Measurements from ENCODE around the gene AKT1.
"Not testable (repeated sequence)": the region's sequence is repeated elsewhere in the genome, so short reads cannot be mapped to it uniquely, and the experiment has no call there.

Gene AKT1

GRCh38 chr14:104739026-104739425 lies 56.5 kb downstream of the AKT1 start:
- DNase-seq (ENCODE audit: low read depth) = no peak

- DNase-seq (ENCODE audit: low read depth) = no peak
Measured at GRCh38 chr14:104738375-104739019, 57.1 kb downstream of the AKT1 start.

- DNase-seq (ENCODE audit: low read depth) = no peak
Measured at GRCh38 chr14:104735830-104736642, 59.5 kb downstream of the AKT1 start.

- no peak for DNase-seq (ENCODE audit: low read depth)
Measured at GRCh38 chr14:104734991-104735779, 60.4 kb downstream of the AKT1 start.

GRCh38 chr14:104734601-104734990 lies 61.0 kb downstream of the AKT1 start:
- DNase-seq (ENCODE audit: low read depth) = no peak

GRCh38 chr14:104734051-104734587 lies 61.4 kb downstream of the AKT1 start:
- no peak for DNase-seq (ENCODE audit: low read depth)

- no peak for DNase-seq (ENCODE audit: low read depth)
Measured at GRCh38 chr14:104732931-104733681, 62.4 kb downstream of the AKT1 start.

- DNase-seq (ENCODE audit: low read depth) = no peak
Measured at GRCh38 chr14:104732355-104732804, 63.2 kb downstream of the AKT1 start.

GRCh38 chr14:104731320-104732294 lies 63.9 kb downstream of the AKT1 start:
- DNase-seq (ENCODE audit: low read depth) = no peak

- no peak for DNase-seq (ENCODE audit: low read depth)
Measured at GRCh38 chr14:104730487-104730886, 65.1 kb downstream of the AKT1 start.

- DNase-seq (ENCODE audit: low read depth) = no peak
Measured at GRCh38 chr14:104729835-104730181, 65.7 kb downstream of the AKT1 start.

- DNase-seq (ENCODE audit: low read depth) = not testable (repeated sequence)
Measured at GRCh38 chr14:104729176-104729834, 66.2 kb downstream of the AKT1 start.

- no peak for DNase-seq (ENCODE audit: low read depth)
Measured at GRCh38 chr14:104728631-104729030, 66.9 kb downstream of the AKT1 start.

- DNase-seq (ENCODE audit: low read depth) = no peak
Measured at GRCh38 chr14:104726600-104727451, 68.7 kb downstream of the AKT1 start.

- no peak for DNase-seq (ENCODE audit: low read depth)
Measured at GRCh38 chr14:104725772-104726548, 69.6 kb downstream of the AKT1 start.

- no peak for DNase-seq (ENCODE audit: low read depth)
Measured at GRCh38 chr14:104724981-104725771, 70.4 kb downstream of the AKT1 start.

GRCh38 chr14:104724407-104724980 lies 71.1 kb downstream of the AKT1 start:
- DNase-seq (ENCODE audit: low read depth) = no peak

Data from stromal cell of bone marrow (primary cell).